Fibroblast of lung (primary cell): ENCODE measurements around the gene TMEM250. TPM values are rescaled to one million over a fixed set of nuclear protein-coding genes. Genes with fewer than 3 reads are reported as not detected.

Experiments used
- DNase-seq, 2 donors: peaks; one replicate each; pipeline versions ENCODE4 v3.0.0 to v3.0.0-alpha.2; 2010; ENCODE audit warnings: low read depth in 2 of 2
- H2AFZ ChIP-seq: 2 replicates; pipeline ENCODE4 v1.5.1; 2012; ENCODE audit warnings: low read length, control low read depth, inconsistent platforms
- H3K27ac ChIP-seq: 2 replicates; pipeline ENCODE4 v1.5.1; 2011; ENCODE audit warnings: low read length, control low read depth; ENCODE audit not compliant: insufficient read depth
- H3K27me3 ChIP-seq: 2 replicates; pipeline ENCODE4 v1.5.1; 2011; ENCODE audit warnings: mild to moderate bottlenecking, low read length; ENCODE audit not compliant: control insufficient read depth, insufficient read depth
- H3K36me3 ChIP-seq: 2 replicates; pipeline ENCODE4 v1.5.1; 2011; ENCODE audit warnings: low read length; ENCODE audit not compliant: control insufficient read depth, insufficient read depth
- H3K4me1 ChIP-seq: 2 replicates; pipeline ENCODE4 v1.5.1; 2011; ENCODE audit warnings: low read length; ENCODE audit not compliant: control insufficient read depth, insufficient read depth; ENCODE audit errors: extremely low read depth
- H3K4me2 ChIP-seq: 2 replicates; pipeline ENCODE4 v1.5.1; 2011; ENCODE audit warnings: low read length, control low read depth; ENCODE audit not compliant: insufficient read depth; ENCODE audit errors: extremely low read depth
- H3K4me3 ChIP-seq, 4 experiments: fragments of 200-600 bp in 1 of 4; sonication (generic) in 1 of 4; replicated peaks in 1 of 4; 2 replicates each; pipeline ENCODE4 v1.5.1; 2011 to 2016; ENCODE audit warnings: low read length in 4 of 4, low read depth in 3 of 4, mild to moderate bottlenecking in 3 of 4, control low read depth in 2 of 4, inconsistent platforms in 1 of 4, mixed read lengths in 1 of 4; ENCODE audit not compliant: insufficient read depth in 1 of 4; ENCODE audit errors: control extremely low read depth in 1 of 4
- H3K79me2 ChIP-seq: 2 replicates; pipeline ENCODE4 v1.5.1; 2012; ENCODE audit warnings: mild to moderate bottlenecking, low read length, inconsistent platforms; ENCODE audit not compliant: control insufficient read depth, insufficient read depth
- H3K9ac ChIP-seq: 2 replicates; pipeline ENCODE4 v1.5.1; 2011; ENCODE audit warnings: mild to moderate bottlenecking, low read length, control low read depth; ENCODE audit not compliant: insufficient read depth
- H3K9me3 ChIP-seq: 2 replicates; pipeline ENCODE4 v1.5.1; 2012; ENCODE audit warnings: low read depth, low read length; ENCODE audit not compliant: control insufficient read depth, insufficient read depth
- H4K20me1 ChIP-seq: 2 replicates; pipeline ENCODE4 v1.5.1; 2011; ENCODE audit warnings: low read length; ENCODE audit not compliant: control insufficient read depth, insufficient read depth; ENCODE audit errors: extremely low read depth
- EZH2 ChIP-seq: IDR thresholded peaks from 2 replicates; pipeline ENCODE4 v1.5.1; 2012; ENCODE audit warnings: low read length, control low read depth, mild to moderate bottlenecking; ENCODE audit errors: missing control alignments
- polyA plus RNA-seq, 2 donors: library from polyadenylated mRNA; depleted of rRNA in 1 of 2; stranded (reverse) in 1 of 2; unstranded in 1 of 2; fragments of >200 nt; gene quantifications; 2 replicates each; pipeline ENCODE4 v1.2.1, GENCODE V29; 2011 to 2012; ENCODE audit warnings: missing spikeins in 1 of 2
- total RNA-seq: library from RNA; depleted of rRNA; stranded (reverse); fragments of >200 nt; gene quantifications from 2 replicates; pipeline ENCODE4 v1.2.1, GENCODE V29; 2014
- TF ChIP-seq, protein P1 (sequence below), 2 donors: IDR thresholded peaks in 1 of 2; conservative IDR thresholded peaks in 1 of 2; 1 replicate in 1 of 2; 2 replicates in 1 of 2; pipeline ENCODE4 v1.5.1; 2011 to 2012; ENCODE audit warnings: low read length in 2 of 2, control low read depth in 1 of 2, inconsistent platforms in 1 of 2, low read depth in 1 of 2, mild to moderate bottlenecking in 1 of 2

TMEM250 gene
- total and polyA plus RNA-seq, 2 donors (not counting 1 experiment from before 2014, with no cell fraction given), result 13.3 to 43.3 TPM

DNA sequence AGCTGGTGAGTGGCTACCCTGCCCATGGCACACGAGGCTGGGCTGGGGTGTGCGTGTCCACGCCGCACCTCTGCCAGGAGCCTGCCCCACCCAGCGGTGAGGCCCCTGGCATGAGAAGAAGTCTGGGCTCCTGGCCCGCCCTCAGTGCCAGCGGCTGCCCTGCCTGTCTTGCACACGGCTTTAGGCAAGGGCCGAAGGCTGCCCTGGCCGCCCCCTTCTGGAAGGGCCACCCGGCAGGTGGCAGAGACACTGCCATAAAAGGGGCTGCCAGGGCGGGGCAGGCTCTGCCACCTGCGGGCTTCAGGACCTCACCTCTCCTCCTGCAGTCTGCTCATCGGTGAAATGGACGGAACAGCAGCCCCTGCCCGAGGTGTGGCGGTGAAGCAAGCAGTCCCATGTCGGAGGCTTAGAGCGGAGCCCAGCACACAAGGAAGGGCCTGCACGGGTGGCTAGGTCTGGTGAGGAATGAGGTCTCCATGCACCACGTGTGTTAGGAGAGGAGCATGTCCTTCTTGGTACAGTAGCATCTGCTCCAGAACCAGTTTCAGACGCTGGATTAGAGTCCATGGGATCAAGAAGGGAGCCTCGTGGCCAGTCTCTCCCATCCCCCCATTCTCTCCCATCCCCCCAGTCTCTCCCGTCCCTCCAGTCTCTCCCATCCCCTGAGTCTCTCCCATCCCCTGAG, 34.8 kb upstream of the TMEM250 start:
- Histone ChIP-seq H2AFZ (no peak overlapping the region), H3K79me2 (no peaks in the 10 kb centered on the region), H3K9ac (no peak overlapping the region), H3K27ac (no peak overlapping the region), H3K36me3 (no peaks in the 10 kb centered on the region), H3K4me1 (no peaks in the 10 kb centered on the region), H4K20me1 (no peaks in the 10 kb centered on the region), H3K4me3 (no peak overlapping the region), H3K4me2 (no peak overlapping the region), H3K27me3 (peaks cover 10% of the 10 kb centered on the region), H3K9me3 (no peaks in the 10 kb centered on the region)
- no peak for DNase-seq
- no peak for TF ChIP-seq EZH2
- TF ChIP-seq, protein P1, sequence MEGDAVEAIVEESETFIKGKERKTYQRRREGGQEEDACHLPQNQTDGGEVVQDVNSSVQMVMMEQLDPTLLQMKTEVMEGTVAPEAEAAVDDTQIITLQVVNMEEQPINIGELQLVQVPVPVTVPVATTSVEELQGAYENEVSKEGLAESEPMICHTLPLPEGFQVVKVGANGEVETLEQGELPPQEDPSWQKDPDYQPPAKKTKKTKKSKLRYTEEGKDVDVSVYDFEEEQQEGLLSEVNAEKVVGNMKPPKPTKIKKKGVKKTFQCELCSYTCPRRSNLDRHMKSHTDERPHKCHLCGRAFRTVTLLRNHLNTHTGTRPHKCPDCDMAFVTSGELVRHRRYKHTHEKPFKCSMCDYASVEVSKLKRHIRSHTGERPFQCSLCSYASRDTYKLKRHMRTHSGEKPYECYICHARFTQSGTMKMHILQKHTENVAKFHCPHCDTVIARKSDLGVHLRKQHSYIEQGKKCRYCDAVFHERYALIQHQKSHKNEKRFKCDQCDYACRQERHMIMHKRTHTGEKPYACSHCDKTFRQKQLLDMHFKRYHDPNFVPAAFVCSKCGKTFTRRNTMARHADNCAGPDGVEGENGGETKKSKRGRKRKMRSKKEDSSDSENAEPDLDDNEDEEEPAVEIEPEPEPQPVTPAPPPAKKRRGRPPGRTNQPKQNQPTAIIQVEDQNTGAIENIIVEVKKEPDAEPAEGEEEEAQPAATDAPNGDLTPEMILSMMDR (conservative IDR thresholded peaks at IDR 0.05 in 1 of 2, IDR thresholded peaks at IDR 0.05 in 1 of 2; ENCODE audit: low read depth in 1 of 2, low read length in 2 of 2), result no peak

DNA sequence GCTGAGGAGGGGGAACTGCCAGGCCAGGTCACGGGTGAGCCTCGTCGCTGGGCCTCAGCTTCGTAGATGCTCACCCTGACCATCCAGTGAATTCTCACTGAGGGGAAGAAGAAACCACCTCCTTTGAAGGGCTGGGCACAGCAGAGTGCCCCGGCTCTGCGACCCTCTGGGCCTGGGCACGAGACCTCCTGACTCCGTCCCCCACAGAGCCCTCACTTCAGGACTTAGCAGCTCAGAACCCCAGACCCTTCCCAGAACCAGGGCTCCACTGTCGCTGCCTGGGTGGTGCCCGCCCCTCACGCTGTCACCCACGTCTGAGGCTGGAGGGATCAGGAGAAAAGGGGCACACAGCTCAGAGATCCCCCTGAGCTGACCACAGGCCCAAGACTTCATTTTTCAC, 34.3 kb upstream of the TMEM250 start:
- TF ChIP-seq EZH2, result no peak
- Histone ChIP-seq H3K4me1 (no peaks in the 10 kb centered on the region), H3K36me3 (no peaks in the 10 kb centered on the region), H2AFZ (no peak overlapping the region), H3K27me3 (peaks cover 10% of the 10 kb centered on the region), H3K27ac (no peak overlapping the region), H3K9ac (no peak overlapping the region), H3K9me3 (no peaks in the 10 kb centered on the region), H4K20me1 (no peaks in the 10 kb centered on the region), H3K4me3 (no peak overlapping the region), H3K4me2 (no peak overlapping the region), H3K79me2 (no peaks in the 10 kb centered on the region)
- DNase-seq, result no peak

DNA sequence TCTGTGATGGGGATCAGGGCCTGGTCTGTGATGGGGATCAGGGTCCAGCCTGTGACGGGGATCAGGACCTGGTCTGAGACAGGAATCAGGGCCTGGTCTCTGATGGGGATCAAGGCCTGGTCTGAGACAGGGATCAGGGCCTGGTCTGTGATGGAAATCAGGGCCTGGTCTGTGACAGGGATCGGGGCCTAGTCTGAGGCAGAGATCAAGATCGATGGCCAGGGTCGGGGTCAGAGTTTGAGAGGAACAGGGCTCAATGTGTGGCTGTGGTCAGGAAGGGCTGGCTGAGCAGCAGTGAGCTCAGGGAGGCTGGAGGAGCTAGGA, 33.8 kb upstream of the TMEM250 start:
- H3K27me3 ChIP-seq, result peaks cover 10% of the 10 kb centered on the region
- no peaks in the 10 kb centered on the region for H3K79me2 ChIP-seq
- H2AFZ ChIP-seq, result no peak overlapping the region
- TF ChIP-seq, protein P1 (conservative IDR thresholded peaks at IDR 0.05 in 1 of 2, IDR thresholded peaks at IDR 0.05 in 1 of 2; ENCODE audit: low read depth in 1 of 2, low read length in 2 of 2), result no peak
- no peak for TF ChIP-seq EZH2
- H3K4me2 ChIP-seq, result no peak overlapping the region
- no peaks in the 10 kb centered on the region for H3K9me3 ChIP-seq
- no peak overlapping the region for H3K9ac ChIP-seq
- H4K20me1 ChIP-seq, result no peaks in the 10 kb centered on the region
- H3K36me3 ChIP-seq, result no peaks in the 10 kb centered on the region
- no peak overlapping the region for H3K27ac ChIP-seq
- DNase-seq, result no peak
- no peak overlapping the region for H3K4me3 ChIP-seq
- H3K4me1 ChIP-seq, result no peaks in the 10 kb centered on the region
